Renal cortical epithelial cell (primary cell): ENCODE data around the gene LARP1. TPM values are rescaled to one million over a fixed set of nuclear protein-coding genes. Genes with fewer than 3 reads are reported as not detected.

Experiments
- DNase-seq: peaks from one replicate; pipeline ENCODE4 v3.0.0-alpha.2; 2011; ENCODE audit warnings: low read depth
- total RNA-seq: library from RNA; depleted of rRNA; stranded (reverse); fragments of >200 nt; gene quantifications from 2 replicates; pipeline ENCODE4 v1.2.3, GENCODE V29; 2014

The LARP1 gene
- total RNA-seq, 1 donor from 2014 or later = 96.5 TPM

DNA sequence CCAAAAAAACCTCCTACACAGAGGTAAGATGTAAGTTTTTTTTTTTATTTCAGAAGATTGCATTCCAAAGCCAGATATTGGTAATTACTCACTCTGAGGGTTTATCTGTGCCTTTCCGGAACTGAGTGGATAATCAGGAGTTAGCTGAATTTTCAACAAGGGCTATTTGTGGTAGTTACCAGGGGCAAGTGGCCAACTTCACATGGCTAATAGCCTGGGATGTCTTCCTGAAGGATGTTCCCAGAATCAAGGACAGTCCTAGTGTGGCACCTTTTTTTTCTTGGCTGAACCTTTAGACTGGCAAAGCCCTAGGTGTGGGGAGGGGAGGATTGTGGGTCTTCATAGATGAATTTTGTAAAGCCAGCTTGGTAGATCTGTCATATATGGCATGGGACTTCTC lies 7.1 kb downstream of the LARP1 start:
- no peak for DNase-seq

DNA sequence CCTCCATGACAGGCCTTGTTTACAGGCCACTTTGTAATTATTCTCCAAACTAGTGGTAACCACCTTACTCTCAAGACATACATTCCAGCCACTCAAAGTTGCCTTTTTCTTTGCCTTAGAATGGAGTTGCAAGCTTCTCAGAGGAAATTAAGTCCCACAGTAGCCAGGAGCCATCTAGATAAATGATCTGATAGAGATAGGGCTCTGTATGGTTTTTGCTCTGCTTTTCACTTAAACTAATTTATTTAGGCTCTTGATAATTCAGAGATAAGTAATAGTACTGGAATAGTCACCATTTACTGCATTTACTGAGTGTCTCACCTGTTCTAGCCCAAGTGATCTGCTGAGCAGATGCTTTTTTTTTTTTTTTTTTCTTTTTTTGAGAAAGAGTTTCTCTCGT lies 7.5 kb downstream of the LARP1 start:
- no peak for DNase-seq

DNA sequence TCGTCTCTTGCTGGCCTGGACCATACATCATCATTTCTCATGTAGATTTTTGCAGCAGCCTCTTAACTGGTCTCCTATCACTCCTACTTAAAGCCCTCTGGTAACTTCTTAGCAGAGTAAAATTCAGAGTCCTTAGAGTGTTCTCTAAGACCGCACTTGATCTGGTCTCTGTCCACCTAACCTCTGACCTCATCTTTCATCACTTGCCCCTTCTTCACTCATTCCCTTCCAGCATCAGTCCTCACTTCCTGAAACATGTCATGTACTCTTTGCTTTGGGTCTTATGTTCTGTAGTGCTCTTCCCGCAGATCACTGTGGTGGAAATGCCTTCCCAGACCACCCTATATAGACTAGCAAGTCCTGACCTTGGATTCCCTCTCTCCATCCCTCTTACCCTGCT lies 9.8 kb downstream of the LARP1 start:
- DNase-seq = no peak

DNA sequence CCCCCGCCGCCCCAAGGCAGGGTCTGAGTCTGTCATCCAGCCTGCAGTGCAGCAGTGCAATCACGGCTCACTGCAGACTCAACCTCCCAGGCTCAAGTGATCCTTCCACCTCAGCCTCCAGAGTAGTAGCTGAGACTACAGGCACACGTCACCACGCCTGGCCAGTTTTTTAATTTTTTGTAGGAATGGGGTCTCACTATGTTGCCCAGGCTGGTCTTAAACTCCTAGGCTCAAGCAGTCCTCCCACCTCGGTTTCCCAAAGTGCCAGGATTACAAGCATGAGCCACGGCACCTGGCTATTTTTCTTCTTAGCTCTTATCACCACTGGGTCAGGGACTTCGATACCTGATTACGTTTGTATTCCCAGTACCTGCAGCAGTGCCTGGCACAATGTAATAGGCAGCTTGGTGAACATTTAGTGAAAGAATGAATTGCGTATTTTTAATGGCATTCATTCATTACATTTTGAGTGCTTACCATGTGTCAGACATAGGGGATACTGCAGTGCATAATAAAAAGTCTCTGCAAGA lies 10.3 kb downstream of the LARP1 start:
- no peak for DNase-seq

DNA sequence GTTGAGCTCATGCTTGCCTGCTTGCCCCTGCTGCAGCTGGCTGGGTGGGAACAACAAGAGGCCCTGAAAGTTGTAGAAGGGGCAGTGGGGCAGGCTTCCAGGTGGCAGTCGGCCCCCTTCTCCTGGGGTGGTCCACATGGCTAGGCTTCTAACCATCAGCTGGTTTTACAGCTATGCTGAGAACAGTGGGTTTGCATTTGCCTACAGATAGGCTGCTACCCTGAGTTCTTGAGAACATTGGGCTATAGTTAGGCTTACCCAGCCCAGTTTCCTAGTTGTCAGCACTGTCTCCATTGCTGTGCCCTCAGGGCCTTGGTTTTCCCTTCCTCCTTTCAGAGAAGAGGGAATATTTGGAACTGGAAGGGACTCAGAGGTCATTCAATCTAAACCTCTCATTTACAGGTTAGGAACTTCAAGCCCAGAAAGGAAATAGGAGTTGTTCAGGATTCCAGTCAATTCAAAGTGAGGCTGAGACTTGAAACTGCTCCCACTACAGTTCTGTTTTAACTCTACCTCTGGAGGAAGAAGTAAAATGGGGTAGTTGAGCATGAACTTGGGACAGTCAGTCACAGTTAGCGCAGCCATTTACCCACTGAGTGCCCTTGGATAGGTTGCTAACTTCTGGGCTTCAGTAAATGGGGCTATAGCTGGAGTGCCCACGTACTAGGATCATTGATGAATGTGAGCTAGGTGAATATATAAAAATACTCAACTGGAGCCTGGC lies 11.5 kb downstream of the LARP1 start:
- no peak for DNase-seq

DNA sequence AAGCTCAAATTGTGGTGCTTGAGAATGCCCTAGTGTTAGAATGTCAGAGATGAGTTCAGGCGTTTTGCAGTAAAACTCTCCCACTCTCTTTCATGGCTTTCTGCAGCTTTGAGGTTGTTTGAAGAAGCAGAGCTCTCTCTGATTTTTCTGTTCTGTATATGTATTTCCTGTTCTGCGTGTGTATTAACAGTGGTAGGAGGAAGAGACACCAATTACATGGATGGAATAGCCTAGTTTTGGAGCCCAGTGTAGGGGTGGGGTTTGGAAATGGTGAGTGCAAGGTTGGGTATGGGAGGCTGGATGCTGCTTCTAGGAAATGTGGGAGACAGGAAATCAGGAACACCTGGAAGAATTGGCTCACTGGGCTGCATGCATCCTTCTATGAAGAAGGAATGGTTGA lies 12.4 kb downstream of the LARP1 start:
- DNase-seq = no peak

DNA sequence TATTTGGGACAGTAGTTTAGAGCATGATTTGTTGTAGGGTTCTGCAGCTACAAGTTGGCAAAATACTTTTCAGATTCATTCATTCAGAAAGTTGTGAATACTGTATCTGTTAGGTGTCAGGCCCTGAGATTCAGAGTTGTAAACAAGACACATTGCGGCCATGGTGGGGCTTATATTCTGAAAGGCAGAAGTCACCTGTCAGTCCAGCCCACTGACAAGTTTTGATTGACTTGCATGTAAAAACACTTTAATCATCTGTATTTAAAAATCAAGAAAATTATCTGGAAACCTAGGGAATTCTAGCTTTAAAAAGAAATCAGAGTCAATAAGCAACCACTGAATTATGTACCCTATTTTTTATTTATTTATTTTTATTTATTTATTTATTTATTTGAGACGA lies 13.0 kb downstream of the LARP1 start:
- DNase-seq = no peak

DNA sequence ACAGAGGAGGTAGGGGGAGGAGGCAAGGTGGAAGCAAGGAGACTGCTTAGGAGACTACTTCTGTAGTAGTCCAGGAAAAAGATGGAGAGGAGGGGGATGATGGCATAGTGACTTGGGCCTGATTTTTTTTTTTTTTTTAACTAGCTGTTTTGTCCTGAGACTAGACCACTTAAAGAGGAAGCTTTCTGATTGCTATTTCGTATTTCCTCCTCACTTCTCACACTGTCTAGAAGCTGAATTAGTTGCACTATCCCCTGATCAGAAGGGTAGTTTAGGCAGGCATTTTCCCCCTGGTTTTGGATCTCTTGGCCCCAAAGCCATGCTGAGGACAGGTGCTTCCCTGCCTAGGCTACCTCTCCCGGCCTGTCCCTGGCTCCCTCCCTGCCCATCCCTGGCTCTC lies 14.9 kb downstream of the LARP1 start:
- no peak for DNase-seq

DNA sequence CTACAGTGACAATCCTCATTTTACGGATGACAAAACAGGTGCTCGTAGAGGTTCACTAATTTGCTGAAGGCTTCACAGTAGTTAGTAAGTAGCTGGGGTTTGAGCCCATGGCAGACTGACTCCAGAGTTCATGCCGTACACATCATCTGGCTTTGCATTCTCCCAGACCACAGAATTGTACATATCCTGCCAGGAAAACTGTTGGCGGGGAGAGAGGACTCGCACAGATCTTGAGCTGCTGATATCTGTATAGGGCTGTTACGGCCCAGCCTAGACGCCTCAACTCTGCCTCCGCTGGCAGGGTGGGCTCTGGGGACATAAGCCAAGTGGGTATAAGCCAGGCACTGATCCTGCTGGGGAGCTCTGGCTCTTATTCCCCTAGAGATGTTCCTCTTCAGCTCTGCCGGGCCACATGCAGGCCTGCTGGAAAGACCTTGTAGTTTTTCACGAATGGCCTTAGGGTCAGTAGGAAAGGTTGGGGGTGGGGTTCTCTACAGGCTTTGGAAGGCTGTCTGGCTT lies 16.3 kb downstream of the LARP1 start:
- peak; percentile 78 for DNase-seq

DNA sequence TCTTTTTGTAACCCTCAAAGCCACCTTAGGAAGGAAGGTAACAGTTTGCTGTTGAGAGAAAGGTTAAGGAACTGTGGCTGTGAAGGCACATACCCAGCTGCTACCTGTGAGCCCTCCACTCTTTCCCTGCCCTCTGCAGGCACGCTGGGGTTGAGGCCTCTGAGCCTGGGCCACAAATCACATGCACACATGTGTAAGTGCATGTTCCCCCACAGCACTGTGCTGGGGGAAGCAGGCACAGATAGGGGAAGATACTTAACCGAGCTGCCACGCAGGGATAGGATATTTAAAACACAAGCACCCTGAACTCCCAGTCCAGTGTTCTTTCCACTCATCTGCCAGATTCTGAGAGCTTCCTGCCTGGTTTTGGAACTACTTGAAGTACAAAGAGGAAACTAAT lies 18.1 kb downstream of the LARP1 start:
- DNase-seq = no peak

DNA sequence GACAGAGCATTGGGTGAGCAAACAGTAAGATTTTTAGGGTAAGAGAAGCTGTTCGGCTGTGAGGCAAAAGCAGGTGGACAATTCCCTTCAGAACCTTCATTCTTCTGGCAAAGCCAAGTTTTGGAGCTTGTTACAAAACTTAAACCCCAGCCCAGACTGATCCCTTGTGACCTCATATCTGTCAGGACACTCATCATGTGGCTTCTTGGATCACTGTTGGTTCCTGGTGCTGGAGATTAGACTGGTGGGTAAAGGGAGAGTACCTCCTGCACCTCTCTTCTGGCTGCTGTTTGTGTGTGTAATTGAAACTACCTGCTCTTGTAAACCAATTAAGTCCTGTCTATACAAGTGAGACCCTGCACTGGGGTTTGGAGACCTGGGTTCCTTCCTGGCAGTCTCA lies 21.0 kb downstream of the LARP1 start:
- DNase-seq = no peak

DNA sequence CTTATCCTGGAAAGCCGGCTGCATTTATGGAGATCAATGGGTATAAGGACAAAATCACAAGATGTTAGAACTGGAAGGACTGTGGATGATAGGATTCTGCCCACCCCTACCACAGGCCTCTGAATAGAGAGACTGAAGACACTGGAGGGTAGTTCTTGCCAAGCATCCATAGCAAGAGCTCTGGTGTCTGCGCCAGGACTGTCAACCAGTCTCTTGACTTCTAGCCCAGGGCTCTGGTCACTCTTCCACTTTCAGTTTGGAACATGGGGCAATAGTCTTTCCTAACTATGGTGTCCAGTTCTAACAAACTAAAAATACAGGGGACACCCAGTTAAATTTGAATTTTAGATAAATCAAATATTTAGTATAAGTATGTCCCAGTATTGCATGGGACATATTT lies 23.4 kb downstream of the LARP1 start:
- DNase-seq = no peak

DNA sequence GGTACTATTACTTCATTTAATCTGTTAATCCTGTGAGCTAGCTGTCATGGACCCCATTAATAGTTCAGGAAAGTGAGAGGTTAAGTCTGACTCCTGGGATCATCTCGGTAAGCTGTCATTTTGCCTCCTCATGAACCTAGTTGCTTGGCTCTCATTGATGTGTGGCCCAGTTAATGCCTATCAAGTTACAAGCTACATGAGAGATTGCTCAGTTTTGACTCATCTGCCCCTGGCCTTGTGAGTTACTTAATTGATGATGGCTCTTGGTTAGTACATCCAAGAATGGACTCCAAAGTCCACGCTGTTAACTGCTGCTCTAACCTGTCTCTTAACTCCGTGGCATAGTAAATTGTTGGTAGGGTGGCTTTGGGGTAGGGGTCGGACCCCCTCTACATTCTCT lies 23.9 kb downstream of the LARP1 start:
- peak; percentile 91 for DNase-seq

DNA sequence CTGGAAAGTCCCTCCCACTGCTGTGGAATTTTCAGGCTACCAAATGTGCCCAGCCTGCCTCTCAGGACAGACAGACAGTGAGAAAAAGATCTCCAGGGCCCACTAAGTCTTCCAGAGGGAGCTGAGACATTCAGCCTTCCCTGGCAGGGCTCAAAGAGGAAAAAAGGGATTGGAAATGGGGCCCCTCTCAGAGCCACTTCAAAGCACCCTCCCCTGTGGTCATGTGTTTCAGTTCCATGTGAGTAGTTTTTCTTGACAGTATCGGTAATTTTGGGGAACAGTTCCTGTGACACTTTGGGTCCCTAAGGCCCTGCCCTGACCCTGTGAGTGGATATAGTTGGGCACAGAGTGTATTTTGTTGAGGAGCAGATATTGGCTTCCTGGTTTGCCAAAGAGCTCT lies 25.0 kb downstream of the LARP1 start:
- no peak for DNase-seq

DNA sequence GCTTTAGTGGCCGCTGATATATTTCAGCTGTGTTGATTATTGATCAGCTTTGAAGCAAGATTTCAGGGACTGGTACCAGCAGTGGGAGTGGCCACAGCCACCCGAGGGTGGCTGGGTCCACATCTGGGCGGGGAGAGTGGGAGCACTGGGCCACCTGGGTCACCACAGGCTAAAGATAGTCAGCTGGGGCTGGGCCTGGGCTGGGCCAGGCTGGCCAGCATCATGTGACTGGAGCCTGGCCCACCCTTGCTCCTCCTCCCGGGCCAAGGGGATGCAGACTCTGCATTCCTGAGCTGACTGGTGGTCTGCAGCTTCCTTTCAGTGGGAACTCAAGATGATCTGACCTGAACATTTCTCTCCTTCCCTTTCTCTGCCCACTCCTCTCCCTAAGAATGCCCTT lies 27.1 kb downstream of the LARP1 start:
- DNase-seq = no peak

DNA sequence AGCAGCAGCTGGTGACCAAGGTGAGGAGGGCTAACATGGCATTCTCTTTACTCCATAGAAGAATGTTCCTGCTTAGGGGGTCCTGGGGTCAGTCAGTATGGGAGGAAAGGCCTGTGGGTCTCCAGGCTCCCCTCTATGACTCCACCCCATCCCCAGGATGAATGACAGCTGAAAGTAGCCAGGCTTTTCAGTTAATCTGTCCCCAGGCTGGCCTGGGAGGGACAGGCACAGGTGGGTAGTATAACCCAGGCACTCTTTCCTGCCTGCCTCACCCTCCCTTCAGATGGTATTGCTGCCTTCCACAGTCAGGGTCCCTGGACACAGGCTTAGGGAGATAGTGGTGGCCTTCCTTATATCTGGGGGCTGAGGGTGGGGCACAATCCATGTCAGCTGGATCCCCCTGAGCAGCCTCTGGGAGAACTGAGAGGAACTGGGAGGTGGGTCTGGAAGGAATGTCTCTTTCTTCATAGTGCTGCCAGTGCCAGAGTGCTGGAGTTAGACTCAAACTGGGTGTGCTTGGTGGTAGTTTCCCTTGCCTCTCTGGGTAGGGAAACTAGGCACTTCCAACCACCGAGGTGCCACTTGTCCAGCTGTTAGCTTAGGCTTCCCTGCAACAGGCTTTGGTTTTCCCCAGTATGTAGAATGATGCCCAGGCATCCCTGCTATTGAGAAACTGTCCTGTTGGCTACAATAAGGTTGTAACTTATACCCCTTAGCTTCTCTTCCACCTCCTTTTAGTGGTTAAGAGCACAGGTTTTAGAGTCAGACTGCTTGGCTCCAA lies 27.8 kb downstream of the LARP1 start:
- no peak for DNase-seq

DNA sequence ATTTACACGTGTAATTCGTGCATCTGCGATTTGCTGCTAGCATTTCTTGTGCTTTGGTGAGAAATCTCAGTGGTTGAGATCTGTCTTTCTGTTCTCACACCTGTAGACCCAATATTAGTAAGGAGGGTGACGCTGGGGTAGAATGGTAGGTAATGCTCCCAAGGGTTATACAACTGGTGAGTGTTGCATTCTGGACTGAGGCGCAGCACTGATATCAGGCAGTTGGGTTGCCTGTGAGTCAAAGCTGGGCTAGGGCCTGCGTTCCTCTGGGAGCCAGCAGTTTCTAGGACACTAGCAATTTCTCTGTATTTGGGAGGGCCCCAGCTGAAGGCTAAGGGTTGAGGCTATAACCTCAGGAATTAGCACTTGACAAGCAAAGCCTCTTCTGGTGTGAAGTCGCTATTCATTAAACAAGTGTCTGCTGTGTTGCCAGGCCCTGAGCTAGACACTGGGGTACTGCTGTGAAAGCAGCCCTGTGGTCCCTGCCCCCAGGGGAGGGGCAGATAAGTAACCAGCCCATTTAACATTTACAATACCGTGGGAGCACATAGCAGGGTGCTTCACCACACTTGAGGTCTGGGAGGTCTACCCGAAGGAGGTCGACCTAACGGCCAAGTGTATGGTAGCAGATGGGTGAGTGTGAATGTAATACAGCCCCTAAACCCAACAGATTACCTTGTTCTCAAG lies 28.7 kb downstream of the LARP1 start:
- no peak for DNase-seq

DNA sequence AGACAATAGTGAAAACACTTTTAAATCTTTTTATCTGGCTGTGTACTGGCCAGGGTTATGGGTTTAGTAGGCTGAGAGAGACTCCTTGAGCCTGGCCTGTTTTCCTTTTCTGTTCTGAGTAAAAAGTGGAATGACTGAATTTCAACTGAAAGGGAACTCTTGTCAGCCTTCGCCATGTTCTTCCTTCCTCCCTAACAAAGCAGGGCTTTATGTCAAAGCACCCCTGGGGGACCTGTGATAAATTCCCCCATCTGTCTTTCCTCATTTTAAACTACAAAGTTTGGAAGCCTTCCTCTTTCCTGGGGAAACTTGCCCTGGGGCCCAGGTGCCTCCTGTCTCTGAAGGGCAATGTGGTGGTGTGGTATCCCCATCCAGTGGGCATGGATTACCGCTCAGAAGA lies 29.7 kb downstream of the LARP1 start:
- no peak for DNase-seq

DNA sequence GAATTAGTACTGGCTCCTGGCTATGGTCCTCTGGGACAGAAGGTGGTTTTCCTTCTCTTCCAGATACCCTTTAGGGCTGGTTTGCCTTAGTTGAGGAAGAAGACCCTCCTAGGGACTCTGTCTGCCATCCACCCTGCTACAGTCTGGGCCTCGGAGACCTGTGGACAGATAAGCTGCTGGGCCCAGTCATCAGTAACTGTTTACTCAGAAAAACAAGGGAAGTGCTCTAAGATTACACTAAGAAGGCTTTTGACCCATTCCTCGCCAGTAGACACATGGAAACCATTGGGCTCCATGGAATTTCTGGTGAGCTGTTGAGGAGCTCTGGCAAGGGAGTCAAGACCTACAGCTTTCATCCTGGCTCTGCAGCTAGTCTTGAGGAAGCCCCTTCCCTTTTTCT lies 31.2 kb downstream of the LARP1 start:
- DNase-seq = no peak

DNA sequence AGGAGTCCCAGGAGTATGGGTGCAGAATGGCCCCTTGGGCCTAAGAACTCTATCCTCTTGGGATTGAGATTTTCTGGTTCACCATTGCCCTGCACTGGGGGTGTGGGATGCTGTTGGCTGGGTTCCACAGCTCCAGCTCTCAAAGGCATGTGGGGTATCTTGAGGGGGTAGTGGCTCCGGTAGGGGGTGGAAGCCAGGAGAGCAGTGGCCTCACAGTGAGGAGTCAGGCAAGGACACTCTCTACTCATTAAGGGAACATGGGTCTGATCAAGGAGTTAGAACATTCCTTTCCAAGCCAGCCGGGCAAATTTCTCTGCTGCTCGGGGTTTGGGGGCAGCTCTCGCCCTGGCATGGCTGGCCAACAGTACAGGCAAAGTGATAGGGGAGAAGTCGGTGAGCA lies 33.0 kb downstream of the LARP1 start:
- DNase-seq = no peak

DNA sequence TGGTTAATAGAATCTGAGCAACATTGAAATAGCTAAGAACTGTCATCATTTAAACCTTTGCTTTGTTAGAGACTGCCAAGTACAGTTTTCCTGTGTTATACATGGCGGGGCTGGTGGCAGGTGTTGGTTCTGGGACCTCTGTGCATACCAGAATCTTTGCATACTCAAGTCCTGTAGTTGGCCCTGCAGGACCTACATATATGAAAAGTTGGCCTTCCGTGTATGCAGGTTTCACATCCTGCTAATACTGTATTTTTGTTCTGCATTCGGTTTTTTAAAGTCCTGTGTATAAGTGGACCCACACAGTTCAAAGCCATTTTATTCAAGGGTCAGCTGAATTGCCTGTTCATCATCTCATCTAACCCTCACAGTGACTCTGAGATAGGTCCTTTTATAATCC lies 36.4 kb downstream of the LARP1 start:
- no peak for DNase-seq
